ENCODE measurements around the gene NT5C2.

GRCh38 chr10:103078676-103079075 is 114.4 kb downstream of the NT5C2 start:
- no peak for TF ChIP-seq CTCF (conservative IDR thresholded peaks at IDR 0.05 in 1 of 2, IDR thresholded peaks at IDR 0.05 in 1 of 2; ENCODE audit: low read depth in 1 of 2, low read length in 2 of 2)
- no peak for TF ChIP-seq EZH2 (IDR thresholded peaks at IDR 0.05; ENCODE audit: low read length, missing control alignments)

Data from fibroblast of lung (primary cell).